Uterus (tissue), 2 donors: ENCODE results near the gene DPYSL5.

Experiments
- CTCF ChIP-seq, 4 experiments: fragments of 200-600 bp in 2 of 4; fragments of 450-650 bp in 2 of 4; sonication (generic) in 2 of 4; IDR thresholded peaks; one replicate each; pipeline ENCODE4 v1.5.1; 2016 to 2019; ENCODE audit warnings: antibody characterized with exemption in 4 of 4, mild to moderate bottlenecking in 2 of 4, moderate library complexity in 1 of 4
- POLR2A ChIP-seq, 2 donors: fragments of 450-650 bp; IDR thresholded peaks; one replicate each; pipeline ENCODE4 v1.6.1; 2016; ENCODE audit warnings: antibody characterized with exemption in 2 of 2, mild to moderate bottlenecking in 1 of 2, moderate library complexity in 1 of 2

GRCh38 chr2:26843041-26843440 is 4.9 kb upstream of the DPYSL5 start:
- TF ChIP-seq CTCF (IDR thresholded peaks at IDR 0.05) = no peak
- TF ChIP-seq POLR2A (IDR thresholded peaks at IDR 0.05) = no peak
